B cell (primary cell): ENCODE results near the gene ARHGAP15. TPM values are rescaled to one million over a fixed set of nuclear protein-coding genes. Genes with fewer than 3 reads are reported as not detected.

Experiments used
- ATAC-seq: fragments of 200-7000 bp; cut with Tn5 transposase; one replicate; pipeline ENCODE4 v1.10.0; 2021; ENCODE audit warnings: low read depth, mild to moderate bottlenecking, moderate number of reproducible peaks, moderate library complexity
- CTCF ChIA-PET: fragments of 350-600 bp; sonication (Branson Sonifier 250); formaldehyde crosslinking; loops from one replicate; lab custom pipeline; 2021; ENCODE audit warnings: antibody characterized with exemption, inconsistent platforms; lab: Charles Lee
- POLR2A ChIA-PET: fragments of 350-600 bp; sonication (Branson Sonifier 250); formaldehyde crosslinking; loops from one replicate; lab custom pipeline; 2021; ENCODE audit warnings: antibody characterized with exemption; lab: Charles Lee
- DNase-seq: peaks from one replicate; pipeline ENCODE4 v3.0.0; 2013
- H2AFZ ChIP-seq: 2 replicates; pipeline ENCODE4 v1.6.1; 2012; ENCODE audit warnings: mild to moderate bottlenecking, low read depth, low read length; ENCODE audit not compliant: insufficient read depth, poor library complexity, severe bottlenecking
- H3K27ac ChIP-seq, 2 donors: 1 replicate in 1 of 2; 2 replicates in 1 of 2; pipeline ENCODE4 v1.5.1; 2012 to 2013; ENCODE audit warnings: low read length in 2 of 2, mild to moderate bottlenecking in 2 of 2, moderate library complexity in 1 of 2
- H3K27me3 ChIP-seq, 4 experiments: fragments of 200-600 bp in 1 of 4; sonication (generic) in 1 of 4; replicated peaks in 1 of 4; 1 replicate in 2 of 4; 2 replicates in 2 of 4; pipeline versions ENCODE4 v1.6.1 to v1.7.0; 2013 to 2016; ENCODE audit warnings: low read length in 3 of 4, mild to moderate bottlenecking in 2 of 4, mixed read lengths in 1 of 4, moderate library complexity in 1 of 4; ENCODE audit not compliant: insufficient read depth in 4 of 4, control insufficient read depth in 3 of 4; ENCODE audit errors: control extremely low read depth in 1 of 4
- H3K36me3 ChIP-seq, 2 experiments: replicated peaks in 1 of 2; 1 replicate in 1 of 2; 2 replicates in 1 of 2; pipeline versions ENCODE4 v1.6.1 to v1.7.1; 2013; ENCODE audit warnings: low read length in 1 of 2; ENCODE audit not compliant: insufficient read depth in 2 of 2, control insufficient read depth in 1 of 2; ENCODE audit errors: control extremely low read depth in 1 of 2, extremely low read depth in 1 of 2
- H3K4me1 ChIP-seq, 2 donors: fragments of 200-600 bp in 1 of 2; sonication (generic) in 1 of 2; 1 replicate in 1 of 2; 2 replicates in 1 of 2; pipeline versions ENCODE4 v1.5.1 to v1.6.1; 2013 to 2017; ENCODE audit warnings: low read length in 2 of 2; ENCODE audit not compliant: control insufficient read depth in 2 of 2, insufficient read depth in 2 of 2
- H3K4me2 ChIP-seq: replicated peaks from 2 replicates; pipeline ENCODE3; 2012; ENCODE audit warnings: mild to moderate bottlenecking, low read depth, low read length; ENCODE audit not compliant: poor library complexity, severe bottlenecking
- H3K4me3 ChIP-seq, 5 experiments: fragments of 200-600 bp in 1 of 5; sonication (generic) in 1 of 5; 1 replicate in 3 of 5; 2 replicates in 2 of 5; pipeline versions ENCODE4 v1.5.1 to v1.7.0; 2011 to 2016; ENCODE audit warnings: low read length in 4 of 5, mild to moderate bottlenecking in 4 of 5, low read depth in 2 of 5, control low read depth in 1 of 5, moderate library complexity in 1 of 5; ENCODE audit not compliant: insufficient read depth in 1 of 5; ENCODE audit errors: control extremely low read depth in 1 of 5, extremely low read depth in 1 of 5
- H3K79me2 ChIP-seq: fragments of 200-600 bp; sonication (generic); one replicate; pipeline ENCODE4 v1.6.0; 2016; ENCODE audit warnings: low read length; ENCODE audit not compliant: control insufficient read depth, insufficient read depth
- H3K9ac ChIP-seq: fragments of 200-600 bp; sonication (generic); 2 replicates; pipeline ENCODE4 v1.6.1; 2017; ENCODE audit warnings: mild to moderate bottlenecking, low read length, moderate library complexity
- H3K9me3 ChIP-seq, 3 donors: one replicate each; pipeline versions ENCODE4 v1.6.1 to v1.7.1; 2013; ENCODE audit warnings: low read length in 2 of 3; ENCODE audit not compliant: control insufficient read depth in 2 of 3, insufficient read depth in 1 of 3; ENCODE audit errors: control extremely low read depth in 1 of 3
- H4K20me1 ChIP-seq: 2 replicates; pipeline ENCODE4 v1.6.0; 2012; ENCODE audit warnings: mild to moderate bottlenecking, low read length; ENCODE audit not compliant: insufficient read depth, control insufficient read depth, poor library complexity, severe bottlenecking
- H3K27ac Mint-ChIP-seq: one replicate; pipeline ENCODE4 v1.8.0; 2021; ENCODE audit warnings: mixed read lengths
- H3K27me3 Mint-ChIP-seq: one replicate; pipeline ENCODE4 v1.8.0; 2021; ENCODE audit warnings: mixed read lengths
- H3K4me1 Mint-ChIP-seq: one replicate; pipeline ENCODE4 v1.8.0; 2021; ENCODE audit warnings: mixed read lengths
- H3K4me3 Mint-ChIP-seq: one replicate; pipeline ENCODE4 v1.8.0; 2021; ENCODE audit warnings: mixed read lengths
- H3K9me3 Mint-ChIP-seq: one replicate; pipeline ENCODE4 v1.8.0; 2022; ENCODE audit warnings: mixed read lengths; ENCODE audit not compliant: insufficient read depth
- CTCF ChIP-seq: fragments of 200-600 bp; IDR thresholded peaks from one replicate; pipeline ENCODE4 v1.8.0; 2022; ENCODE audit warnings: antibody characterized with exemption, mild to moderate bottlenecking
- EZH2 ChIP-seq: IDR thresholded peaks from 2 replicates; pipeline ENCODE4 v1.6.1; 2012; ENCODE audit warnings: borderline replicate concordance, low read depth, mild to moderate bottlenecking, moderate library complexity, low read length; ENCODE audit not compliant: insufficient read depth, poor library complexity, severe bottlenecking
- WGBS: methylation state at CpG from one replicate; pipeline ENCODE4 v1.1.5; 2013; ENCODE audit warnings: missing lambda C conversion rate; ENCODE audit not compliant: insufficient coverage; 5-methylcytosine and 5-hydroxymethylcytosine counted together
- intact Hi-C: fragments of 100-400 bp; cut with micrococcal nuclease; formaldehyde crosslinking; loops from one replicate; pipeline ENCODE4 v1.10.0; 2022
- polyA plus RNA-seq: library from polyadenylated mRNA; depleted of rRNA; stranded (reverse); fragments of >200 nt; gene quantifications from 2 replicates; pipeline ENCODE4 v1.2.3, GENCODE V29; 2012
- total RNA-seq, 2 donors: library from RNA; stranded (reverse); fragments of 120-200 nt in 1 of 2; gene quantifications; 1 replicate in 1 of 2; 2 replicates in 1 of 2; pipeline versions ENCODE4 v1.2.3 to v1.2.4, GENCODE V29; 2013 to 2022

Gene ARHGAP15
- total and polyA plus RNA-seq, 2 donors (not counting 1 experiment from before 2014, with no cell fraction given): 58.6 to 187 TPM

DNA sequence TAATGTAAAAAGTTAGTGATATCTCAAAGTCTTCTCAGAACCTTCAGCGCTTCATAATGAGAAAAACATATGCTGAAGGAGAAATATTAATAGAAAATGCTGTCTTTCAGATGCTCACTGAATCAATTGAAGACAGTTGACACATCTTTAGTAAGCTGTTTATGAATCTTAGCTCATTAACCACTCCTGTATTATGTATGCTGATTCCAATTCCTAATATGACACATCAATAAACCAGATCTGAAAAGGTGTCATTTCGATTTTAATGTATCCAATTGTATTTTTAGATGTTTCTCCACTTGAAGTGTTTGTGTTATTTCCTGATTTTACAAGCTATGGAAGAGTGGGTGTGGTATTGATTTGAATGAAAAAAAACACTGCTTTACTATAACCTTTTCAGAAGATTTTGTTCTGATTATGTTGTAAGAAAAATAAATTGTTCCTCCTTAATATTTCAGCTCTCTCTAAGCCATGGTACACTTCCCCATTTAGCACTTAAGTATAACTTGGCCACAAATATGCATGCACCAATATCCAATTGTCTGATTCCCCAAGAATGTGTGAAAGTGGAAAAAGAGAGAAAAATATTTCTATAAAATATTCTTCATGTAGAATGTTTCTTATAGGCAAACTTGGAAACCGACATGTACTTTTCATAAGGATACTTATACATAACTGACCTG is 569.8 kb downstream of the ARHGAP15 start:
- Histone ChIP-seq H3K36me3 (peaks cover 3 to 22% of the 10 kb centered on the region in 2 experiments), H3K4me2 (no peak overlapping the region), H2AFZ (no peak overlapping the region), H3K4me1 (no peaks in the 10 kb centered on the region), H3K4me3 (no peak overlapping the region), H3K27ac (no peak overlapping the region), H4K20me1 (no peaks in the 10 kb centered on the region), H3K9ac (no peak overlapping the region), H3K27me3 (no peaks in the 10 kb centered on the region), H3K9me3 (no peaks in the 10 kb centered on the region), H3K79me2 (no peaks in the 10 kb centered on the region)
- no peak for DNase-seq
- H3K27me3 Mint-ChIP-seq: no peaks in the 10 kb centered on the region
- no peak overlapping the region for H3K27ac Mint-ChIP-seq
- H3K4me3 Mint-ChIP-seq: no peak overlapping the region
- ChIA-PET POLR2A (no interaction called here), CTCF (no interaction called here)
- TF ChIP-seq CTCF: no peak
- TF ChIP-seq EZH2: no peak
- no peak for ATAC-seq
- H3K9me3 Mint-ChIP-seq: no peaks in the 10 kb centered on the region
- intact Hi-C loops: no loop called here
- WGBS: no CpG with 5 or more reads among the region's 3 CpGs
- peaks cover 4% of the 10 kb centered on the region for H3K4me1 Mint-ChIP-seq

DNA sequence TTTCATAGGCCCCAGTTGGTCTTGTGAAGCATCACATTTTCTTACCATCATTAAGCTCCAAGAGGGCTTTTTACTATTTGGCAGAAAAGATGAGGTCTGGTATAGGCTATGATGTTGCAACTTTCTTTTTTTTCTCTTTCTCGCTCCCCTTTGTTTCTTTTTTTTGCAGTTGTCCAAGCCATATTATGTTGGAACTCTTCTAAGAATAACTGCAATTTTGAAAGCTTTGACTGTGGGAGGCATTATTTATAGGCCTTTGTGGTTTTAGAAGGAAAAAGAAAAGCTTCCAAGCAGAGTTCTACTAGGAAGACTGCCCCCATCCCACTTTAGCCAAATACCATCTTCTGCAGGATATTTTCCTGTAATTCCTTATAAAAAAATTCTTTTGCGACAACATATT is 571.6 kb downstream of the ARHGAP15 start:
- DNase-seq: no peak
- Histone ChIP-seq H3K4me1 (no peaks in the 10 kb centered on the region), H3K36me3 (peaks cover 6 to 40% of the 10 kb centered on the region in 2 experiments), H3K4me3 (no peak overlapping the region), H3K27me3 (no peaks in the 10 kb centered on the region), H3K79me2 (no peaks in the 10 kb centered on the region), H2AFZ (no peak overlapping the region), H4K20me1 (no peaks in the 10 kb centered on the region), H3K27ac (no peak overlapping the region), H3K9me3 (no peaks in the 10 kb centered on the region), H3K4me2 (no peak overlapping the region), H3K9ac (no peak overlapping the region)
- intact Hi-C loops: no loop called here
- Mint-ChIP-seq H3K4me3 (no peak overlapping the region), H3K9me3 (no peaks in the 10 kb centered on the region), H3K27me3 (no peaks in the 10 kb centered on the region), H3K27ac (no peak overlapping the region), H3K4me1 (peaks cover 4% of the 10 kb centered on the region)
- no peak for TF ChIP-seq EZH2
- no peak for TF ChIP-seq CTCF
- ChIA-PET CTCF (interaction anchor here (1.6 kb wide), 1 partner anchor 12 kb away, joined by 7 read pairs; no protein-coding TSS in a partner anchor), POLR2A (no interaction called here)
- no peak for ATAC-seq
- no CpG with 5 or more reads among the region's 2 CpGs for WGBS
